Esophagus (tissue), 2 donors: ENCODE results near the gene RAVER2. TPM values are rescaled to one million over a fixed set of nuclear protein-coding genes. Genes with fewer than 3 reads are reported as not detected.
"Not testable (repeated sequence)": the region's sequence is repeated elsewhere in the genome, so short reads cannot be mapped to it uniquely, and the experiment has no call there.

Experiments
- H3K27ac ChIP-seq, 2 donors: one replicate each; pipeline ENCODE4 v1.5.1; 2013; ENCODE audit warnings: low read depth in 2 of 2, mild to moderate bottlenecking in 2 of 2, inconsistent platforms in 1 of 2, low read length in 1 of 2, moderate library complexity in 1 of 2
- H3K27me3 ChIP-seq, 2 donors: one replicate each; pipeline ENCODE4 v1.6.1; 2013; ENCODE audit warnings: low read length in 2 of 2, control low read depth in 1 of 2, mild to moderate bottlenecking in 1 of 2; ENCODE audit not compliant: insufficient read depth in 2 of 2, control insufficient read depth in 1 of 2
- H3K36me3 ChIP-seq, 2 donors: one replicate each; pipeline ENCODE4 v1.6.1; 2013; ENCODE audit warnings: low read length in 1 of 2; ENCODE audit not compliant: control insufficient read depth in 2 of 2, insufficient read depth in 2 of 2
- H3K4me1 ChIP-seq, 2 donors: one replicate each; pipeline ENCODE4 v1.6.1; 2013; ENCODE audit warnings: low read length in 1 of 2; ENCODE audit not compliant: control insufficient read depth in 2 of 2, insufficient read depth in 2 of 2
- H3K4me3 ChIP-seq, 2 donors: one replicate each; pipeline ENCODE4 v1.5.1; 2013; ENCODE audit warnings: low read length in 2 of 2, mild to moderate bottlenecking in 2 of 2, low read depth in 1 of 2, moderate library complexity in 1 of 2
- H3K9me3 ChIP-seq, 2 donors: one replicate each; pipeline ENCODE4 v1.6.1; 2013; ENCODE audit warnings: mild to moderate bottlenecking in 2 of 2, low read depth in 1 of 2, low read length in 1 of 2, moderate library complexity in 1 of 2; ENCODE audit not compliant: control insufficient read depth in 2 of 2, insufficient read depth in 1 of 2
- WGBS, 2 donors: extraction: QIAGEN DNeasy Blood & Tissue Kit; methylation state at CpG; one replicate each; pipeline ENCODE4 v1.1.7; 2013; 5-methylcytosine and 5-hydroxymethylcytosine counted together
- polyA plus RNA-seq, 2 donors: library from polyadenylated mRNA; stranded (reverse); fragments of 200-250 nt; gene quantifications; one replicate each; pipeline ENCODE4 v1.2.3, GENCODE V29; 2013
- donor health status: healthy with polysubstance abuse.
- donor health status: Bipolar disorder and iron deficiency.

The RAVER2 gene, protein sequence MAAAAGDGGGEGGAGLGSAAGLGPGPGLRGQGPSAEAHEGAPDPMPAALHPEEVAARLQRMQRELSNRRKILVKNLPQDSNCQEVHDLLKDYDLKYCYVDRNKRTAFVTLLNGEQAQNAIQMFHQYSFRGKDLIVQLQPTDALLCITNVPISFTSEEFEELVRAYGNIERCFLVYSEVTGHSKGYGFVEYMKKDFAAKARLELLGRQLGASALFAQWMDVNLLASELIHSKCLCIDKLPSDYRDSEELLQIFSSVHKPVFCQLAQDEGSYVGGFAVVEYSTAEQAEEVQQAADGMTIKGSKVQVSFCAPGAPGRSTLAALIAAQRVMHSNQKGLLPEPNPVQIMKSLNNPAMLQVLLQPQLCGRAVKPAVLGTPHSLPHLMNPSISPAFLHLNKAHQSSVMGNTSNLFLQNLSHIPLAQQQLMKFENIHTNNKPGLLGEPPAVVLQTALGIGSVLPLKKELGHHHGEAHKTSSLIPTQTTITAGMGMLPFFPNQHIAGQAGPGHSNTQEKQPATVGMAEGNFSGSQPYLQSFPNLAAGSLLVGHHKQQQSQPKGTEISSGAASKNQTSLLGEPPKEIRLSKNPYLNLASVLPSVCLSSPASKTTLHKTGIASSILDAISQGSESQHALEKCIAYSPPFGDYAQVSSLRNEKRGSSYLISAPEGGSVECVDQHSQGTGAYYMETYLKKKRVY
- 1 to 10 TPM; 4.4 to 7.3 TPM for polyA plus RNA-seq

DNA sequence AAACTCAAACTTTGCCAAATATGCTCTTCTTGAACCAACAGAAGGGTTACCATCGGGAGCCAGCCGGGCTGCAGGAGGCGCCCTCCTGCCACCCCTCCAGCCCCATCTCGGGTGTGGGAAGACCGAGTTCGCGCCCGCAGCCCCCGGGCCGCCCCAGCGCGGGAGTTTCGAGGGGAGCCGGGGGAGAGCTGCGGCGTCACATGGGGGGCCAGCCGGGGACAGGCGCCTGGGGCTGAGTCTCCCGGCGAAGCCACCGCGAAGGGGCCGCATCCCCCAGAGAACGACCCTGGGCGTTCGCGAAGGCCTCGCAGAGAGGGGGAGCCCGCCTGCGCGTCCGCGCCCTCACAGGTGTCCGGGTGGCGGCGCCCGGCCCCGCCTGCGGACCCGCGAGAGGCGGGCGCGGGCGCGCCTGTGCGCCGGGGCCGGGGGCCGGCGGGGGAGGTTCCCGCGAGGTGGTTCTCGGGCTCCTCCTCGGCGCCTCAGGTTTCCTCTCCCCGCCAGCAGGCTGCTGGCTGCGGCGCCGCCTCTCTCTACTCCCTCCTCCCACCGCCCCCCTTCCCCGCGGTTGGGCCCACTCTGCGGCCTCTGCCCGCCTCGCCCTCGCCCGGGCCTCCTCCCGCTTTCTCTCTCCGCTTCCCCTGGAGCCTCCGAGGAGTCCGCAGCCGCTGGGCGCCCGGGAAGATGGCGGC is at the start of gene RAVER2:
RAVER2 (plus strand) TSS at position 584 of the 689 bp plus-strand sequence; CDS start at position 682, 98 bp downstream.
- Histone ChIP-seq H3K36me3 (no peaks in the 10 kb centered on the region), H3K27me3 (no peaks in the 10 kb centered on the region), H3K4me3 (peak within 1 kb of the TSS; percentile 75 to 82), H3K9me3 (no peaks in the 10 kb centered on the region), H3K27ac (peak within 1 kb of the TSS; percentile 67 to 75), H3K4me1 (no peaks in the 10 kb centered on the region)
- WGBS, 2 donors, result 0 to 1% methylated on average over 49 to 76 of the region's 76 CpGs

DNA sequence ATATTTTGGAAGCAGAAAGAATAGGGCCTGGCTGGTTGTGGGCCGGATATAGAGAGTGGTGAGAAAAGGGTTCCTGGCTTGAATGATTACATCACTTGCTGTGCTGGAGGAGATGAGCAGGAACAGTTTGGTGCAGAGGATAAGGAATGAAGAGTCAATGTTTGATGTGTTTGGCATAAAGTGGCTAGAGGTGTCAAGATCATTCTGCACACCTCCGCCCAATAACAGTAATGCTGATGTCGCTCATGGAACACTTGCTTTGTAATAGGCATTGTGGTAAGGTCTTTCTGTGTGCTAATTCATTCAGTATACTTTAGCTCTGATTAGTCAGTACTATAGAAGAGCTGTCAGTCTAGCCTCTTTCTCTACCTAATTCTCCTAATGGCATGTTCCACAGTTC is 48.0 kb upstream of the RAVER2 start:
- WGBS, 2 donors, result 93 to 98% methylated on average over 3 of the region's 3 CpGs
- H3K4me1 ChIP-seq, result no peaks in the 10 kb centered on the region
- H3K27ac ChIP-seq, result no peak overlapping the region
- H3K9me3 ChIP-seq, result no peaks in the 10 kb centered on the region
- no peaks in the 10 kb centered on the region for H3K36me3 ChIP-seq
- H3K4me3 ChIP-seq, result no peak overlapping the region
- no peaks in the 10 kb centered on the region for H3K27me3 ChIP-seq

DNA sequence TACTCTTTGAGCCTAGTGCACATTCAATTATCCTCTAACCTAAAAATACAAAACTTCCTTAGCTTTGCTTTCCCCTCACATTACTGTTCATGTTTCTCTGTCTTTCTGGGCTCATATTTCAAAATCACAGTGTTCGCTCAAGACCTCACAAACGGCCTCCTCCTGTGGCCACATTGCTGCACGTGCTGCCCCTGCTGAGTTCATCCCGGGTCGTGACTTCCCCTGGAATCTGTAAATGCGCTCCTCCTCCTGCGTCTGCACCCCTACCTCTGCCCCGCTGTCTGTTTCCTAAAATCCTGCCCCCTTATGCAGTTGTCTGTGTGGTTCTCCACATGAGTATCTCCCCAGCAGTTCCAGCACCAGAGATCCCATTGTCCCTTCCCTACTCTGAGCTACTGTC is 45.5 kb upstream of the RAVER2 start:
- no peaks in the 10 kb centered on the region for H3K36me3 ChIP-seq
- 79 to 80% methylated on average over 8 of the region's 8 CpGs for WGBS, 2 donors

DNA sequence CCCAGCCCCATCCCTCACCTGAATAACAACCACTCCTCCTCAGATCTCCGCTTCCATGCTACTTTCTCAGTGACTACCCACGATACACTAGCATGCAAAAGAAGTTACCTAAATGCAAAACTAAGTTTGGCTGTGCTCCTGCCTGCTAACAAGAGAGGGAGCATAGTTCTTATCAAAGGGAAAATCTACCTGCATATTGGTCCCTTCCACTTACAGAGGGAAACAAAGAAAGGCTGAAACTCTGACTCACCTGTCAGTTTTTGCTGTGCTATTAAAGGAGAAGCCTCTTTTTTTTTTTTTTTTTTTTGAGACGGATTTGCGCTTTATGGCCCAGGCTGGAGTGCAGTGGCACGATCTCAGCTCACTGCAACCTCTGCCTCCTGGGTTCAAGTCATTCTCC is 43.8 kb upstream of the RAVER2 start:
- Histone ChIP-seq H3K27me3 (no peaks in the 10 kb centered on the region), H3K4me1 (no peaks in the 10 kb centered on the region), H3K27ac (no peak overlapping the region), H3K36me3 (no peaks in the 10 kb centered on the region), H3K4me3 (no peak overlapping the region), H3K9me3 (no peaks in the 10 kb centered on the region)
- 90 to 91% methylated on average over 5 of the region's 5 CpGs for WGBS, 2 donors

More for the DNA sequence above, 45.5 kb upstream of the RAVER2 start:
- no peaks in the 10 kb centered on the region for H3K4me1 ChIP-seq
- no peak overlapping the region for H3K27ac ChIP-seq
- no peaks in the 10 kb centered on the region for H3K27me3 ChIP-seq
- no peak overlapping the region for H3K4me3 ChIP-seq
- H3K9me3 ChIP-seq, result no peaks in the 10 kb centered on the region

DNA sequence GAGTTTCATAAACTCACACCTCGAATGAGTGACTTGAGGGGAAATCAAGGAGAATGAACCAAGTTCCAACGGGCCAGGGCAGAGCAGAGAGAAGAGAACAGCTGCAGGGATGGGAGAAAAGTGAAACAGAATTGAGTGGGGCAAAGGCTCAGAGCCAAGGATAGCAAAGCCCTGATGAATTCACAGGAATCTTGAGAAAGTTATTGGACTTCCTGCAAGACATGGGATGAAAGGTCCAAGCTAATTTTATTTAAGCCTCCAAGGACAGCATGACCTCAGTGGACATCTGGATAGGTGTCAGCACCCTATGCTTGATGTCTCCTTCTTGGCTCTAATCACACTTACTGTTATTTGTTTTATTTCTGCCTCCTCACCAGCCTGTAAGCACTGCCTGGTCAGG is 43.0 kb upstream of the RAVER2 start:
- H3K4me1 ChIP-seq, result no peaks in the 10 kb centered on the region
- no peaks in the 10 kb centered on the region for H3K36me3 ChIP-seq
- WGBS, 2 donors, result 43 to 51% methylated on average over 2 of the region's 2 CpGs
- H3K27me3 ChIP-seq, result no peaks in the 10 kb centered on the region
- no peaks in the 10 kb centered on the region for H3K9me3 ChIP-seq
- H3K4me3 ChIP-seq, result no peak overlapping the region
- H3K27ac ChIP-seq, result no peak overlapping the region

DNA sequence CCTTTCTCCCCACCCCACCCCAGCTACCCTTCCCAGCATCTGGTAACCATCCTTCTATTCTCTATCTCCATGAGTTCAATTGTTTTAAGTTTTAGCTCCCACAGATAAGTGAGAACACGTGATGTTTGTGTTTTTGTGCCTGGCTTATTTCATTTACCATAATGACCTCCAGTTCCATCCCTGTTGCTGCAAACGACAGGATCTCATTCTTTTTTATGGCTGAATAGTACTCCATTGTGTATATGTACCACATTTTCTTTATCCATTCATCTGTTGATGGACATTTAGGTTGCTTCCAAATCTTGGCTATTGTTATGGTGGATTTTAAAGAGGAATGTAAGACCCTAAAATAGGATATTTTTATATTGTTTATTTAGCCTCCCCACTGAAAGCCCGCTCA is 42.2 kb upstream of the RAVER2 start:
- H3K27me3 ChIP-seq, H3K27ac ChIP-seq, H3K4me1 ChIP-seq, H3K36me3 ChIP-seq, H3K4me3 ChIP-seq, H3K9me3 ChIP-seq: not testable (repeated sequence)
- 86 to 89% methylated on average over 3 of the region's 3 CpGs for WGBS, 2 donors

DNA sequence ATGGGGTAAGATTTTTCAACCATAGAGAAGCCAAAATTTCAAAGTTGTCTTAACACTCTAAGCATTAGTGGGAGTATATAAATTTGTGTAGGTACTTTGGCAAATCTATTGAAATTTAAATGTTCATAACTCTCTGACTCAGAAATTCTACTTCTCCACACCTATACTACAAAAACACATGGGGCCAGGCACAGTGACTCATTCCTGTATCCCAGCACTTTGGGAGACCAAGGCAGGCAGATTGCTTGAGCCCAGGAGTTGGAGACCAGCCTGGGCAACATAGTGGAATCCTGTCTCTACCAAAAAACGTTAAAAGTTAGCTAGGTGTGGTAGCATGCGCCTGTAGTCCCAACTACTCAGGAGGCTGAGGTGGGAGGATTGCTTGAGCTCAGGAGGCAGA is 41.3 kb upstream of the RAVER2 start:
- H3K27ac ChIP-seq, result no peak overlapping the region
- H3K27me3 ChIP-seq, result no peaks in the 10 kb centered on the region
- 73 to 74% methylated on average over 2 of the region's 2 CpGs for WGBS, 2 donors
- H3K4me1 ChIP-seq, result no peaks in the 10 kb centered on the region
- no peaks in the 10 kb centered on the region for H3K9me3 ChIP-seq
- H3K4me3 ChIP-seq, result no peak overlapping the region
- H3K36me3 ChIP-seq, result no peaks in the 10 kb centered on the region

DNA sequence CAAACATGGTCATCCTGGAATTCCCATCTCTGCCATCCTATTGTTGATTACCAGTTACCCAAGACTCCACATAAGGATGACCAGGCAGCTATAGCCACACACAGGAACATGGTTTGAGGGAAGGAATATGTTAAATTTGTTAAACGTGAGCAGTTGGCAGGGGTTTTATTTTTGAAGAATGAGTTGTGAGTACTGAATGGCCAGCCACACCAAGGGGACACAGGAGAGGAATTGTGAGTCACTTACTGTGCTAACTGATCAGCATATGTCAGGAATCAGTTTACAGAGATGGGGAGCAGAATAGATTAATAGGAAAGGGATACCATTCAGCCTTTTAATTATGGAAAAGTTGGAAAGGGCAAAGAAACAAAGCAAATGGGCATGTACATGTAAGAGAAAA is 39.3 kb upstream of the RAVER2 start:
- Histone ChIP-seq H3K4me3 (no peak overlapping the region), H3K4me1 (no peaks in the 10 kb centered on the region), H3K36me3 (no peaks in the 10 kb centered on the region), H3K27ac (no peak overlapping the region), H3K9me3 (no peaks in the 10 kb centered on the region), H3K27me3 (no peaks in the 10 kb centered on the region)
- WGBS, 2 donors, result 34 to 53% methylated on average over 1 of the region's 1 CpG

DNA sequence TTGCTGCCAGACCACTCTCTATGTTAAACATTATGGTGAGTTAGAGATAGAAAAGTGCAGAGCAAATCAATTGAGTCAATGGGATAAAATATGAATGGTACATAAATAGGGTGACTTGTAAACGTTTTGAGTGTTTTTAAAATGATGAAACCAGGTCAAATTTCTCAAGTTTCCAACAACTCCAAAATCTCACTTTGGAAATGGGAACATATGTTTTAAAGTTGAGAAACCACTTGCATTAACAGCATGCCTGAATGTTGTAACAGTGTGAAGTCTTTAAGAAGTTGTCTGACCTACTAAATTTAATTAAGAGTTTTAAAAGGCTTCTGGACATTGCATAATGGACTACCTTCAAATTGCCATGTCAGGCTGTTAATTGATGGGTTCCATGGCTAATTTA is 33.6 kb upstream of the RAVER2 start:
- H3K4me1 ChIP-seq, result no peaks in the 10 kb centered on the region
- H3K36me3 ChIP-seq, result no peaks in the 10 kb centered on the region
- H3K9me3 ChIP-seq, result no peaks in the 10 kb centered on the region
- 38 to 42% methylated on average over 1 of the region's 1 CpG for WGBS, 2 donors
- H3K27me3 ChIP-seq, result no peaks in the 10 kb centered on the region
- no peak overlapping the region for H3K27ac ChIP-seq
- H3K4me3 ChIP-seq, result no peak overlapping the region
